Gastroesophageal sphincter (tissue), 3 donors: ENCODE measurements around the gene ST6GALNAC3.

Experiments
- CTCF ChIP-seq, 4 experiments: fragments of 200-600 bp in 2 of 4; fragments of 450-650 bp in 2 of 4; sonication (generic) in 1 of 4; IDR thresholded peaks; one replicate each; pipeline ENCODE4 v1.5.1; 2017 to 2019; ENCODE audit warnings: antibody characterized with exemption in 4 of 4, mild to moderate bottlenecking in 2 of 4, moderate library complexity in 2 of 4
- POLR2A ChIP-seq, 2 donors: fragments of 450-650 bp; IDR thresholded peaks; one replicate each; pipeline ENCODE4 v1.6.1; 2017; ENCODE audit warnings: antibody characterized with exemption in 2 of 2, mild to moderate bottlenecking in 2 of 2, moderate library complexity in 1 of 2

- no peak for TF ChIP-seq CTCF (IDR thresholded peaks at IDR 0.05)
- TF ChIP-seq POLR2A (IDR thresholded peaks at IDR 0.05), result no peak
Measured at GRCh38 chr1:76278711-76279100, 204.2 kb downstream of the ST6GALNAC3 start.
